HCT116 (cell line): ENCODE data around the gene RNU5D-1. TPM values are rescaled to one million over a fixed set of nuclear protein-coding genes. Genes with fewer than 3 reads are reported as not detected.

Experiments used
- ATAC-seq: fragments of 200-7000 bp; cut with Tn5 transposase; 2 replicates; pipeline ENCODE4 v1.9.1; 2020; ENCODE audit warnings: mild to moderate bottlenecking, moderate library complexity
- BruUV-seq: library from RNA; stranded (reverse); fragments of 400-500 nt; replicated peaks from 2 replicates; lab custom pipeline; 2021; lab: Mats Ljungman, UMichigan
- CTCF ChIA-PET: fragments of 300-600 bp; sonication (Branson Sonifier 250); formaldehyde crosslinking; loops from one replicate; lab custom pipeline; 2021; ENCODE audit warnings: antibody characterized with exemption; lab: Charles Lee
- POLR2A ChIA-PET: fragments of 300-600, 350-600 bp; sonication (Branson Sonifier 250); formaldehyde crosslinking; loops from one replicate; lab custom pipeline; 2021; ENCODE audit warnings: antibody characterized with exemption; lab: Charles Lee
- RAD21 ChIA-PET, 2 experiments: fragments of 300-600 bp; sonication (Branson Sonifier 250); formaldehyde crosslinking; loops; one replicate each; lab custom pipeline; 2023; ENCODE audit warnings: low total read pairs in 2 of 2; ENCODE audit not compliant: uncharacterized antibody in 2 of 2, unreplicated experiment in 2 of 2, low non-redundant PET in 1 of 2; lab: Charles Lee
- DNase-seq: peaks from one replicate; pipeline ENCODE4 v3.0.0-alpha.2; 2010; ENCODE audit warnings: low read depth, low spot score
- H2AFZ ChIP-seq: fragments of 200-600 bp; shearing (Covaris generic), sonication (generic); 2 replicates; pipeline ENCODE4 v1.6.1; 2017; ENCODE audit warnings: low read depth, mixed run types, mixed read lengths, antibody characterized with exemption, low read length; ENCODE audit not compliant: poor library complexity, severe bottlenecking
- H3K27ac ChIP-seq: 2 replicates; pipeline ENCODE4 v1.5.1; 2012; ENCODE audit warnings: low read depth, low read length
- H3K27me3 ChIP-seq: fragments of 200-600 bp; sonication (generic); 2 replicates; pipeline ENCODE4 v1.6.1; 2016; ENCODE audit warnings: mixed run types, low read length, mixed read lengths; ENCODE audit not compliant: insufficient read depth
- H3K36me3 ChIP-seq, 2 experiments: fragments of 200-500 bp in 1 of 2; fragments of 200-600 bp in 1 of 2; sonication (Bioruptor generic) in 1 of 2; sonication (generic) in 1 of 2; 2 replicates each; pipeline versions ENCODE4 v1.5.1 to v1.6.1; 2014 to 2016; ENCODE audit warnings: low read length in 2 of 2, inconsistent platforms in 1 of 2, mixed read lengths in 1 of 2, mixed run types in 1 of 2; ENCODE audit not compliant: insufficient read depth in 2 of 2, control insufficient read depth in 1 of 2
- H3K4me1 ChIP-seq, 2 experiments: fragments of 200-600 bp in 1 of 2; sonication (generic) in 1 of 2; 2 replicates each; pipeline versions ENCODE4 v1.5.1 to v1.6.1; 2012 to 2017; ENCODE audit warnings: low read length in 2 of 2, inconsistent platforms in 1 of 2, mild to moderate bottlenecking in 1 of 2, mixed read lengths in 1 of 2, mixed run types in 1 of 2, moderate library complexity in 1 of 2; ENCODE audit not compliant: insufficient read depth in 2 of 2, control insufficient read depth in 1 of 2
- H3K4me2 ChIP-seq: fragments of 200-600 bp; sonication (generic); 2 replicates; pipeline ENCODE4 v1.6.1; 2017; ENCODE audit warnings: mixed run types, low read length, mixed read lengths
- H3K4me3 ChIP-seq, 2 experiments: fragments of 200-600 bp in 1 of 2; sonication (generic) in 1 of 2; replicated peaks in 1 of 2; 2 replicates each; pipeline ENCODE4 v1.5.1; 2011 to 2016; ENCODE audit warnings: low read length in 2 of 2, control low read depth in 1 of 2, low read depth in 1 of 2, mild to moderate bottlenecking in 1 of 2, mixed read lengths in 1 of 2, mixed run types in 1 of 2
- H3K79me2 ChIP-seq: fragments of 200-600 bp; sonication (generic); 2 replicates; pipeline ENCODE4 v1.6.1; 2017; ENCODE audit warnings: mild to moderate bottlenecking, mixed run types, low read length, moderate library complexity, mixed read lengths; ENCODE audit not compliant: insufficient read depth
- H3K9ac ChIP-seq: fragments of 200-600 bp; sonication (generic); 2 replicates; pipeline ENCODE4 v1.6.1; 2016; ENCODE audit warnings: low read length, mixed read lengths
- H3K9me2 ChIP-seq: fragments of 200-600 bp; sonication (generic), shearing (Covaris generic); 2 replicates; pipeline ENCODE4 v1.6.1; 2017; ENCODE audit warnings: mixed run types, mild to moderate bottlenecking, moderate library complexity; ENCODE audit not compliant: insufficient read depth
- H3K9me3 ChIP-seq, 2 experiments: fragments of 200-500 bp in 1 of 2; fragments of 200-600 bp in 1 of 2; sonication (Bioruptor generic) in 1 of 2; sonication (generic) in 1 of 2; 2 replicates each; pipeline ENCODE4 v1.6.1; 2014 to 2017; ENCODE audit warnings: low read length in 2 of 2, mixed read lengths in 2 of 2, inconsistent platforms in 1 of 2, low read depth in 1 of 2, mild to moderate bottlenecking in 1 of 2, mixed run types in 1 of 2, moderate library complexity in 1 of 2; ENCODE audit not compliant: control insufficient read depth in 1 of 2, insufficient read depth in 1 of 2
- H4K20me1 ChIP-seq: fragments of 200-600 bp; sonication (generic), shearing (Covaris generic); 2 replicates; pipeline ENCODE4 v1.6.1; 2017; ENCODE audit warnings: mixed run types, mild to moderate bottlenecking, moderate library complexity; ENCODE audit not compliant: insufficient read depth
- CTCF ChIP-seq, 3 experiments: fragments of 200-600 bp in 1 of 3; sonication (generic) in 1 of 3; IDR thresholded peaks in 2 of 3; conservative IDR thresholded peaks in 1 of 3; 2 replicates each; pipeline ENCODE4 v1.5.1; 2012 to 2017; ENCODE audit warnings: low read depth in 2 of 3, low read length in 2 of 3, antibody characterized with exemption in 1 of 3, borderline replicate concordance in 1 of 3, control low read depth in 1 of 3, mild to moderate bottlenecking in 1 of 3, mixed read lengths in 1 of 3, mixed run types in 1 of 3, moderate library complexity in 1 of 3; ENCODE audit not compliant: insufficient read depth in 1 of 3
- FOSL1 ChIP-seq: IDR thresholded peaks from 2 replicates; pipeline ENCODE4 v1.6.1; 2012; ENCODE audit warnings: low read depth
- JUND ChIP-seq: IDR thresholded peaks from 2 replicates; pipeline ENCODE4 v1.6.1; 2012
- POLR2AphosphoS5 ChIP-seq: IDR thresholded peaks from 2 replicates; pipeline ENCODE4 v1.6.1; 2011; ENCODE audit warnings: mild to moderate bottlenecking, low read depth, low read length, moderate library complexity
- RAD21 ChIP-seq: IDR thresholded peaks from 2 replicates; pipeline ENCODE4 v1.6.1; 2012; ENCODE audit warnings: low read depth, mild to moderate bottlenecking
- SIN3A ChIP-seq: IDR thresholded peaks from 2 replicates; pipeline ENCODE4 v1.6.1; 2012; ENCODE audit warnings: low read depth
- SP1 ChIP-seq: IDR thresholded peaks from 2 replicates; pipeline ENCODE4 v1.6.1; 2012; ENCODE audit warnings: low read depth
- TCF7L2 ChIP-seq: IDR thresholded peaks from 2 replicates; pipeline ENCODE4 v1.7.0; 2011; ENCODE audit warnings: borderline replicate concordance, inconsistent platforms; ENCODE audit not compliant: insufficient read depth, insufficient read length; ENCODE audit errors: extremely low read depth
- intact Hi-C: fragments of 100-400 bp; cut with micrococcal nuclease; formaldehyde crosslinking; loops from 2 replicates; pipeline ENCODE4 v1.10.0; 2022
- total RNA-seq: library from RNA; stranded (reverse); gene quantifications from one replicate; pipeline ENCODE4 v1.2.1, GENCODE V29; 2021; ENCODE audit not compliant: unreplicated experiment
- TF ChIP-seq, protein P1 (sequence below): IDR thresholded peaks from 2 replicates; pipeline ENCODE4 v1.6.1; 2012; ENCODE audit warnings: low read depth
- TF ChIP-seq, protein P2 (sequence below): IDR thresholded peaks from 2 replicates; pipeline ENCODE4 v1.6.1; 2012

The RNU5D-1 gene
- total RNA-seq, 1 experiment from 2014 or later, result not detected

GRCh38 chr1:44714532-44714931 is 16.4 kb downstream of the RNU5D-1 start:
- Histone ChIP-seq H3K9me3 (no peaks in the 10 kb centered on the region), H3K27me3 (0 out of 2 replicates have a peak, but pooled peaks cover 4% of the 10 kb centered on the region)
- CTCF ChIA-PET, result interaction anchor here (0.6 to 1.1 kb wide), 2 partner anchors 82 to 687 kb away, joined by 3 to 4 read pairs; no protein-coding TSS in a partner anchor
- TF ChIP-seq, protein P1, sequence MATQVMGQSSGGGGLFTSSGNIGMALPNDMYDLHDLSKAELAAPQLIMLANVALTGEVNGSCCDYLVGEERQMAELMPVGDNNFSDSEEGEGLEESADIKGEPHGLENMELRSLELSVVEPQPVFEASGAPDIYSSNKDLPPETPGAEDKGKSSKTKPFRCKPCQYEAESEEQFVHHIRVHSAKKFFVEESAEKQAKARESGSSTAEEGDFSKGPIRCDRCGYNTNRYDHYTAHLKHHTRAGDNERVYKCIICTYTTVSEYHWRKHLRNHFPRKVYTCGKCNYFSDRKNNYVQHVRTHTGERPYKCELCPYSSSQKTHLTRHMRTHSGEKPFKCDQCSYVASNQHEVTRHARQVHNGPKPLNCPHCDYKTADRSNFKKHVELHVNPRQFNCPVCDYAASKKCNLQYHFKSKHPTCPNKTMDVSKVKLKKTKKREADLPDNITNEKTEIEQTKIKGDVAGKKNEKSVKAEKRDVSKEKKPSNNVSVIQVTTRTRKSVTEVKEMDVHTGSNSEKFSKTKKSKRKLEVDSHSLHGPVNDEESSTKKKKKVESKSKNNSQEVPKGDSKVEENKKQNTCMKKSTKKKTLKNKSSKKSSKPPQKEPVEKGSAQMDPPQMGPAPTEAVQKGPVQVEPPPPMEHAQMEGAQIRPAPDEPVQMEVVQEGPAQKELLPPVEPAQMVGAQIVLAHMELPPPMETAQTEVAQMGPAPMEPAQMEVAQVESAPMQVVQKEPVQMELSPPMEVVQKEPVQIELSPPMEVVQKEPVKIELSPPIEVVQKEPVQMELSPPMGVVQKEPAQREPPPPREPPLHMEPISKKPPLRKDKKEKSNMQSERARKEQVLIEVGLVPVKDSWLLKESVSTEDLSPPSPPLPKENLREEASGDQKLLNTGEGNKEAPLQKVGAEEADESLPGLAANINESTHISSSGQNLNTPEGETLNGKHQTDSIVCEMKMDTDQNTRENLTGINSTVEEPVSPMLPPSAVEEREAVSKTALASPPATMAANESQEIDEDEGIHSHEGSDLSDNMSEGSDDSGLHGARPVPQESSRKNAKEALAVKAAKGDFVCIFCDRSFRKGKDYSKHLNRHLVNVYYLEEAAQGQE, result no peak
- TF ChIP-seq, all 23 proteins: peak for 0
- no peaks in the 10 kb centered on the region for H4K20me1 ChIP-seq
- no peak overlapping the region for H3K4me3 ChIP-seq
- intact Hi-C loops, result no loop called here
- DNase-seq (no peak), ATAC-seq (peak; percentile 20)
- POLR2A ChIA-PET, result no interaction called here
- no peak overlapping the region for H3K9ac ChIP-seq
- no peaks in the 10 kb centered on the region for H3K9me2 ChIP-seq
- H2AFZ ChIP-seq, result peak overlapping the region; percentile 55
- H3K4me1 ChIP-seq, result peaks cover 16 to 27% of the 10 kb centered on the region in 2 experiments
- H3K4me2 ChIP-seq, result peak overlapping the region; percentile 42
- no peaks in the 10 kb centered on the region for H3K79me2 ChIP-seq
- RAD21 ChIA-PET, result no interaction called here
- H3K27ac ChIP-seq, result no peak overlapping the region
- no peaks in the 10 kb centered on the region for H3K36me3 ChIP-seq
- no TSS peak for BruUV-seq

GRCh38 chr1:44713321-44713781 is 17.6 kb downstream of the RNU5D-1 start:
- H3K27me3 ChIP-seq, result 0 out of 2 replicates have a peak, but pooled peaks cover 4% of the 10 kb centered on the region
- no peak overlapping the region for H3K4me3 ChIP-seq
- H3K4me1 ChIP-seq, result peaks cover 19 to 29% of the 10 kb centered on the region in 2 experiments
- no peaks in the 10 kb centered on the region for H3K79me2 ChIP-seq
- H3K36me3 ChIP-seq, result no peaks in the 10 kb centered on the region
- no peak overlapping the region for H2AFZ ChIP-seq
- DNase-seq (no peak), ATAC-seq (peak; percentile 77)
- H3K4me2 ChIP-seq, result peak overlapping the region; percentile 61
- ChIA-PET CTCF (interaction anchor here (0.9 kb wide), 1 partner anchor 61 kb away, joined by 3 read pairs; no protein-coding TSS in a partner anchor), RAD21 (no interaction called here), POLR2A (interaction anchor here (1.9 to 3.2 kb wide), 2 partner anchors 8 to 106 kb away, joined by 4 to 52 read pairs; no protein-coding TSS in a partner anchor)
- H4K20me1 ChIP-seq, result no peaks in the 10 kb centered on the region
- no peaks in the 10 kb centered on the region for H3K9me3 ChIP-seq
- no TSS peak for BruUV-seq
- H3K9ac ChIP-seq, result no peak overlapping the region
- no peaks in the 10 kb centered on the region for H3K9me2 ChIP-seq
- H3K27ac ChIP-seq, result no peak overlapping the region
- intact Hi-C loops, result no loop called here
- no peak for TF ChIP-seq SIN3A
- TF ChIP-seq FOSL1, result peak; percentile 76
- TF ChIP-seq TCF7L2, result peak; percentile 85
- no peak for TF ChIP-seq CTCF (IDR thresholded peaks at IDR 0.05 in 2 of 3, conservative IDR thresholded peaks at IDR 0.05 in 1 of 3; ENCODE audit: borderline replicate concordance in 1 of 3, insufficient read depth in 1 of 3, low read depth in 2 of 3, low read length in 2 of 3)
- no peak for TF ChIP-seq RAD21
- TF ChIP-seq JUND, result peak; percentile 80
- TF ChIP-seq, protein P2, sequence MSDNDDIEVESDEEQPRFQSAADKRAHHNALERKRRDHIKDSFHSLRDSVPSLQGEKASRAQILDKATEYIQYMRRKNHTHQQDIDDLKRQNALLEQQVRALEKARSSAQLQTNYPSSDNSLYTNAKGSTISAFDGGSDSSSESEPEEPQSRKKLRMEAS, result peak; percentile 33; the same call in 1 of the 2 replicates
- peak; percentile 26; the same call in 1 of the 2 replicates for TF ChIP-seq SP1
- peak; percentile 14; the same call in 1 of the 2 replicates for TF ChIP-seq POLR2AphosphoS5
